AG08396 (cell line): ENCODE results near the gene LPAR1.

Source experiments
- DNase-seq: peaks from one replicate; pipeline ENCODE4 v3.0.0; 2012; ENCODE audit warnings: low spot score, mixed read lengths

LPAR1 gene

GRCh38 chr9:111000202-111000601 is 38.1 kb downstream of the LPAR1 start:
- DNase-seq, result no peak

GRCh38 chr9:110999379-110999778 is 38.9 kb downstream of the LPAR1 start:
- no peak for DNase-seq

- DNase-seq, result no peak
Observed at GRCh38 chr9:110997847-110998246, 40.4 kb downstream of the LPAR1 start.

GRCh38 chr9:110996436-110997220 is 41.6 kb downstream of the LPAR1 start:
- peak; percentile 32 for DNase-seq

GRCh38 chr9:110995420-110996340 is 42.6 kb downstream of the LPAR1 start:
- no peak for DNase-seq

- DNase-seq, result no peak
Observed at GRCh38 chr9:110994771-110995241, 43.5 kb downstream of the LPAR1 start.

GRCh38 chr9:110990481-110990880 is 47.8 kb downstream of the LPAR1 start:
- DNase-seq, result no peak

GRCh38 chr9:110986529-110986928 is 51.7 kb downstream of the LPAR1 start:
- no peak for DNase-seq

GRCh38 chr9:110984890-110985437 is 53.3 kb downstream of the LPAR1 start:
- no peak for DNase-seq

- DNase-seq, result no peak
Observed at GRCh38 chr9:110980261-110980660, 58.0 kb downstream of the LPAR1 start.

- no peak for DNase-seq
Observed at GRCh38 chr9:110979636-110980035, 58.6 kb downstream of the LPAR1 start.

GRCh38 chr9:110978516-110978915 is 59.8 kb downstream of the LPAR1 start:
- no peak for DNase-seq

GRCh38 chr9:110977259-110977709 is 61.0 kb downstream of the LPAR1 start:
- no peak for DNase-seq

- DNase-seq, result no peak
Observed at GRCh38 chr9:110975969-110976368, 62.3 kb downstream of the LPAR1 start.

GRCh38 chr9:110975278-110975677 is 63.0 kb downstream of the LPAR1 start:
- no peak for DNase-seq

GRCh38 chr9:110971705-110972104 is 66.6 kb downstream of the LPAR1 start:
- DNase-seq, result no peak

- no peak for DNase-seq
Observed at GRCh38 chr9:110971234-110971633, 67.0 kb downstream of the LPAR1 start.

- peak; percentile 21 for DNase-seq
Observed at GRCh38 chr9:110969971-110970386, 68.3 kb downstream of the LPAR1 start.

- no peak for DNase-seq
Observed at GRCh38 chr9:110968096-110968495, 70.2 kb downstream of the LPAR1 start.

GRCh38 chr9:110967196-110967595 is 71.1 kb downstream of the LPAR1 start:
- DNase-seq, result no peak

- DNase-seq, result no peak
Observed at GRCh38 chr9:110960288-110960687, 78.0 kb downstream of the LPAR1 start.

GRCh38 chr9:110958847-110959246 is 79.4 kb downstream of the LPAR1 start:
- no peak for DNase-seq
